ENCODE data around the gene ARMC2. TPM values are rescaled to one million over a fixed set of nuclear protein-coding genes. Genes with fewer than 3 reads are reported as not detected.
A peak's percentile ranks its signal among the peaks of the same experiment; 100 is the strongest.
"Not testable (repeated sequence)": the region's sequence is repeated elsewhere in the genome, so short reads cannot be mapped to it uniquely, and the experiment has no call there.

ARMC2 gene
- total RNA-seq, 2 experiments from 2014 or later, result 4.4 to 7.9 TPM

DNA sequence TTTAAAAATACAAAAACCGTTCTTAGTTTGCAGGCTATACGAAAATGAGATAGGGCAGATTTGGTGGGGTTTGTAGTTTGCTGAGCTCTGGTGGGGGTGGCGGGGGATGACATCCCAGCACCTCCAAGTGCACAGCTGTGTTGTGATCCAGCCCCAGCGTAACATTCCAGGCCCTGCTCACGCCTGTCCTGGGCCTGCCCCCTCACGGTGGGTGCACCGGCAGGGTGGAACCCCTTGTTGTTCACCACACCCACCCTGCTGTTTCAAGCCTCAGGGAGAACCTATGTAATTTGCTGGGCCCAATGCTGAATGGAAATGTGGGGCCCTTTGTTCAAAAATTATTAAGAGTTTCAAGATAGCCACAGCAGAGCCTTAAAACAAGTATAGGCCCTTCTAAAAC, 25.0 kb downstream of the ARMC2 start:
- H3K4me3 Mint-ChIP-seq, result no peak overlapping the region
- POLR2A ChIA-PET, result interaction anchor here (0.8 to 2.6 kb wide), 5 partner anchors 11 to 315 kb away, joined by 3 to 39 read pairs (median 6); no protein-coding TSS in a partner anchor
- H3K4me1 Mint-ChIP-seq (ENCODE audit: low read depth), result peaks cover 44% of the 10 kb centered on the region
- no peak for DNase-seq
- CTCF ChIA-PET, result interaction anchor here (1.1 to 1.5 kb wide), 3 partner anchors 9 to 200 kb away, joined by 3 read pairs; no protein-coding TSS in a partner anchor
- peaks cover 29% of the 10 kb centered on the region for H3K36me3 Mint-ChIP-seq
- H3K9me3 Mint-ChIP-seq, result no peaks in the 10 kb centered on the region
- H3K27me3 Mint-ChIP-seq, result peaks cover 2% of the 10 kb centered on the region
- intact Hi-C loops (cut with micrococcal nuclease), result no loop called here
- H3K27ac Mint-ChIP-seq, result peak overlapping the region; percentile 91

DNA sequence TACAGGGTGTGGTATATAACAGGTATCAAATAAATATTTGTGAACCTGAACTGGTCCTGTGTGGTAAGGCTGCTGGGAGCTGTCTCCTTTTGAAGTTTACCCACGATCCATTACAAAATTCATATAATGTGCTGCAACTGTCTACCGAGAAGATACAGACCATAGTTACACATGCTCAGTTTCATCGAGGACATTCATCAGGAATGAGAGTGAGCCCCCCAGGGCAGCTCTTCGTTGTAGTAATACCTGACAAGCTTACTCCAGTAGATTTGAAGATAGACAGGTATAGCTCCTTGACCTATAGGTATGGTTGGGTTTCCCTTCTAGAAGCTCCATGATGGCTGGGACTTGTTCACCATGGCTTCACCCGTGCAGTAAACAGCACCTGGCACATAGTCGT, 25.7 kb downstream of the ARMC2 start:
- H3K27ac Mint-ChIP-seq, result peak overlapping the region; percentile 91
- H3K4me3 Mint-ChIP-seq, result peak overlapping the region; percentile 65
- H3K36me3 Mint-ChIP-seq, result peaks cover 31% of the 10 kb centered on the region
- intact Hi-C loops (cut with micrococcal nuclease), result loop anchor here (1.0 to 2.0 kb wide), 10 partner anchors 9 to 429 kb away; partner anchors contain the start of gene ARMC2
- peaks cover 46% of the 10 kb centered on the region for H3K4me1 Mint-ChIP-seq (ENCODE audit: low read depth)
- ChIA-PET CTCF (interaction anchor here (0.7 to 1.3 kb wide), 7 partner anchors 8 to 400 kb away, joined by 3 to 4 read pairs (median 3); no protein-coding TSS in a partner anchor), POLR2A (interaction anchor here (0.8 to 2.6 kb wide), 5 partner anchors 10 to 315 kb away, joined by 3 to 39 read pairs (median 6); no protein-coding TSS in a partner anchor)
- no peaks in the 10 kb centered on the region for H3K9me3 Mint-ChIP-seq
- DNase-seq, result no peak
- peaks cover 2% of the 10 kb centered on the region for H3K27me3 Mint-ChIP-seq

DNA sequence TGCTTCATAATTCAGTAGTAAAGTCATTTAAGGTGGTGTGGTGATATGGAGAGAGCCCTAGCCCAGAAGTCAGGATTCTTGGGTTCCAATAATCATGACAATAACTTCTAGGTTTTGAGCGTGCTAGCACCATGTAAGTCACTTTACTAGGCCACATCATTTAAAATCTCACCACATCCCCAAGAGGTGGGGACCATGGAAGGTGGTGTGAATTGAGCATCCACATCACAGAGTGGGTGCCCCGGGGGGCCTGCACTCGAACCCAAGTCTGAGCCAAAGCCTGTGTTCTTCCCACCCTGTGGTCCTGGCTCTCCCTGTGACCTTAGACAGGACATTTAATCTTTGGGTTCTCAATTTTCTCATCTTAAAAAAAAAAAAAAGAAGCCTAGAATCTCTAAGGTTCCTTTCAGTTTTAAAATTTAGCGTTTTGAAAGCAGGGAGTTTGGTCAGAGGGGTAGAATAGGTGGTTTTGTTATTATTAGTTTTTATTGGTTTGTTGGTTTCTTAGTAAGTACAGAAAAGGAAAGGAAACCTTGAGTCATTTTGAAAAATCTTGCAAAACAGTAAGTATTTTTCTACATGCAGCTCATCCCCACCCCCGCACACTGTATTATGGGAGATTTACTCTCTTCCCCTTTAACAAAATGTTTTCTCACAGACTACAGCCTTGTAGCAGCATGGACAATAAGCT, 26.4 kb downstream of the ARMC2 start:
- ChIA-PET POLR2A (interaction anchor here (0.6 to 2.6 kb wide), 8 partner anchors 9 to 904 kb away, joined by 3 to 39 read pairs (median 4); partner anchors contain the start of gene ARMC2), CTCF (interaction anchor here (0.7 to 1.3 kb wide), 6 partner anchors 9 to 401 kb away, joined by 3 to 6 read pairs (median 4); no protein-coding TSS in a partner anchor)
- H3K27me3 Mint-ChIP-seq, result peaks cover 2% of the 10 kb centered on the region
- peaks cover 46% of the 10 kb centered on the region for H3K4me1 Mint-ChIP-seq (ENCODE audit: low read depth)
- H3K27ac Mint-ChIP-seq, result peak overlapping the region; percentile 91
- H3K4me3 Mint-ChIP-seq, result peak overlapping the region; percentile 65
- peak; percentile 73 for DNase-seq
- H3K9me3 Mint-ChIP-seq, result no peaks in the 10 kb centered on the region
- intact Hi-C loops (cut with micrococcal nuclease), result loop anchor here (1.0 to 2.0 kb wide), 10 partner anchors 9 to 430 kb away; partner anchors contain the start of gene ARMC2
- H3K36me3 Mint-ChIP-seq, result peaks cover 34% of the 10 kb centered on the region

DNA sequence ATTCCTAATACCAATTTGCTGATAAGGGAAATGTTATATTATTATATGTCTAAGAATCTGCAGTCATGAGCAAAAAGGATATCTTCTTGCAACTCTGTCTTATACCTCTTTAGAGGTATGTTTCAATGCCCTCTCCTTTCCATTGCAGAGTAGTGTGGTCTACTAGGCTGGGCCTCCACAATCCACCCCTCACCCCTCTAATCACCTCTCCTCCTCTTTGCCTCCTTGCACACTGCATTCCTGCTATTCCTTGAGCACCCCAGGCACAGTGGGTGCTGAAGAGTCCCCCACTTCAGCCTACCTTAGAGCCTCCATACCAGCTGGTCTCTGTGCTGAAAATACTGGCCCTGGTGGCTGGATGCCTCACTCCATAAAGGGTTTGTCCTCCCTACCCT, 26.9 kb downstream of the ARMC2 start:
- ChIA-PET POLR2A (interaction anchor here (0.6 to 2.6 kb wide), 7 partner anchors 9 to 904 kb away, joined by 3 to 39 read pairs (median 5); partner anchors contain the start of gene ARMC2), CTCF (interaction anchor here (0.8 to 1.3 kb wide), 4 partner anchors 8 to 45 kb away, joined by 3 to 6 read pairs (median 4); no protein-coding TSS in a partner anchor)
- peak overlapping the region; percentile 91 for H3K27ac Mint-ChIP-seq
- H3K9me3 Mint-ChIP-seq, result no peaks in the 10 kb centered on the region
- peaks cover 38% of the 10 kb centered on the region for H3K36me3 Mint-ChIP-seq
- peak overlapping the region; percentile 65 for H3K4me3 Mint-ChIP-seq
- H3K4me1 Mint-ChIP-seq (ENCODE audit: low read depth), result peaks cover 47% of the 10 kb centered on the region
- intact Hi-C loops (cut with micrococcal nuclease), result loop anchor here (2.0 kb wide), 4 partner anchors 22 to 430 kb away; no protein-coding TSS in a partner anchor
- DNase-seq, result no peak
- peaks cover 2% of the 10 kb centered on the region for H3K27me3 Mint-ChIP-seq

DNA sequence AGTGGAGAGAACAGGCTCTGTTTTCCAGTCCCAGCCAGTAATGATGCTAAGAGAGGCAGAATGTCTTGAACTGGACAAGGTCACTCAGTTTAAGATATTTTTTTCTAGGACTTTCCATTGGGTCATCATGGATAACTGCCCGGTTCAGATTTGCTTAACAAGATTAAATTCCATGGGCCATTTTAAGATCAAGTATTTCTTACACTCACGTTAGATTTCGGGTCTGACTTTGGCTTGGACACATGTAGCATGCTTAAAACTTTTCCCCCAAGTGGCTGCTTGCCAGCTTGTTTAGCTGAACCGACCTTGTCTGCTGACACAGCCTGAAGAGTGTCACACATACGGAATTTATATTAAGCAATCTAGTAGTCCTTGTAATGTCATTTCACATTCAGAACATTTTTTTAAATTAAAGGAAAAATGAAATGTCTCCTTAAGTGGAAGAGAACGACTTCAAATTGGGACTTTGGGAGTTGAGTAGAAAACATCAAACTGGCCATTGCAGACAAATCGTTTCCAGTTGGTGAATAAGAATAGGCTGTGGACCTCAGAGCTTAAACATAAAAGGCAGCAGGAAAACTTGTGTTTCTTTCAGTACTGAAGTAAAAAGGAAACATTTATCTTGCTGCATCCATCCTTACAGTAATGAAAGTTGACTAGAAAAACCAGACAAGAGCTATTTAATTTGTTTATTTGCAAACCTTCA, 29.0 kb downstream of the ARMC2 start:
- Mint-ChIP-seq H3K36me3 (peaks cover 35% of the 10 kb centered on the region), H3K27me3 (peaks cover 2% of the 10 kb centered on the region), H3K4me3 (no peak overlapping the region), H3K9me3 (peaks cover 5% of the 10 kb centered on the region), H3K27ac (no peak overlapping the region), H3K4me1 (ENCODE audit: low read depth) (peaks cover 43% of the 10 kb centered on the region)
- POLR2A ChIA-PET, result no interaction called here
- DNase-seq, result no peak
- intact Hi-C loops (cut with micrococcal nuclease), result no loop called here
- CTCF ChIA-PET, result interaction anchor here (0.8 kb wide), 1 partner anchor 16 kb away, joined by 3 read pairs; no protein-coding TSS in a partner anchor

DNA sequence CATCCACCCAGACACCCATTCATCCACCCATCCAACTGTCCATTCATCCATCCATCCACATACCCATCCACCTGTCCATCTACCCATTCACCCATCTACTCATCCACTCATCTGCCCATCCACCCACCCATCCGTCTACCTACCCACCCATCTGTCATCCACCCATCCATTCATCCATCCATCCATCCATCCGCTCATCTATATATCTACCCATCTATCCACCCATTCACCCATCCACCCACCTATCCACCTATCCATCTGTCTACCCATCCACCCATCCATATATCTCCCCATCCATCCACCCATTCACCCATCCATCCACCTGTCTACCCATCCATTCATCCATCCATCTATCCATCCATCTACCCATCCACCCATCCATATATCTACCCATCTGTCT, 30.7 kb downstream of the ARMC2 start:
- Mint-ChIP-seq H3K27ac (no peak overlapping the region), H3K9me3 (peaks cover 15% of the 10 kb centered on the region), H3K36me3 (peaks cover 39% of the 10 kb centered on the region), H3K27me3 (no peaks in the 10 kb centered on the region), H3K4me1 (ENCODE audit: low read depth) (peaks cover 43% of the 10 kb centered on the region), H3K4me3 (no peak overlapping the region)
- DNase-seq, result no peak
- ChIA-PET POLR2A (no interaction called here), CTCF (no interaction called here)
- intact Hi-C loops (cut with micrococcal nuclease), result no loop called here

DNA sequence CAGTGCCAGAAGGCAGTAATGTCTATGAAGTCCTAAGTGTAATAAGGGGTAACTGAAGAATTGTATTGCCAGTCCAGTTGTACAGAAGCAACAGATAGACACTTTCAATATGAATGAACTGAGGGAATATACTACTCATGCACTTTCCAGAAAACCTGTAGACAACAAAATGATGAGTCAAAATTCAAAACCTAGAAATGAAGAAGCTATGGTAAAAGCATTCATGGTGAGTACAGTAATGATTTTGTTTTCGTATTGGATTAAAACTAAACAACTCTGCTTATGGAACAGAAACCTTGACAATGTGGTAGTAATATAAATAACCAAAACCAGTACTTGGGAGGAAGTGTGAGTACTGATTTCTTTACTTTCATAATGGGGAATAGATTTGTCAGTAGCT, 35.0 kb downstream of the ARMC2 start:
- POLR2A ChIA-PET, result interaction anchor here (0.7 to 3.7 kb wide), 7 partner anchors 9 to 323 kb away, joined by 3 to 39 read pairs (median 4); partner anchors contain the start of gene FOXO3
- no peak for DNase-seq
- peak overlapping the region; percentile 73 for H3K27ac Mint-ChIP-seq

DNA sequence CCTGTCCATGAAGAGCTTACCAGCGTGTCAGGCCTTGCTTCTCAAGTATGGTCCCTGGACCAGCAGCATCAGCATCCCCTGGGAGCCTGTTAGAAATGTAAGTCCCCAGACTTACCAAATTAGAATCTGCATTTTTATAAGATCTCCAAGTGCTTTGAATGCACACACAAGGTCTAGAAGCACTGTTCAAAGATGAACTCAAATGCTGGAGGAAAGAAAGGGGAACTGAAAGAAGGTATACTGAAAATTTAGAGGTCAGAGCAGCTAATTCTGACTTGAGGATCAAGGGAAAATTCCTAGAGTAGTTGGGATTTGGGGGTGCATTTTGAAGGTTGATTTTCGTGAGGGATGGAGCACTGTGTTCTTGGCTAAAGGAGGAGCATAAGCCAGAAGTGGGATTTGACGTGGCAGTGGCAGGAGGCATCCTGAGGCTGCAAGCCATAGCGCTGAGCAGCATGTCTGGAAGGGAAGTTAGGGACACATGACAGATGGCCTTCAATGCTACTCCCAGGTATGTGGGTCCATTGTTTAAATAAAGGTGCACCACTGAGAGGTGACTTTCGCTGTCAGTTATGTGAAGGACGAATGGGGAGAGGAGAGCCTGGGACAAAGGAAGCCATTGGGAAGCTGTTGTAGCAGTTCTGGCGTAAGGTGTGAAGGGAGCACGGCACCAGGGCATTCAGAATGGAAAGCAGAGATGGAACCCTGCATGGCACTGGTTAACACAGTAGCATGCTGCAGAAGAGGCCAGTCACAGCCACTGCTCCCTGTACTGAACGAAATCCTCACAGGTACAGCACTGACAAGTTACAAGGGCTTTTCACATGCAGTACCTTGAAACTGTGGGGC, 36.2 kb downstream of the ARMC2 start:
- Mint-ChIP-seq H3K27ac (peak overlapping the region; percentile 9), H3K36me3 (peaks cover 20% of the 10 kb centered on the region), H3K4me3 (no peak overlapping the region), H3K4me1 (ENCODE audit: low read depth) (peaks cover 35% of the 10 kb centered on the region), H3K27me3 (peaks cover 6% of the 10 kb centered on the region), H3K9me3 (peaks cover 15% of the 10 kb centered on the region)
- ChIA-PET POLR2A (interaction anchor here (0.6 to 3.7 kb wide), 2 partner anchors 10 to 129 kb away, joined by 3 to 39 read pairs; no protein-coding TSS in a partner anchor), CTCF (interaction anchor here (1.0 to 2.8 kb wide), 5 partner anchors 10 to 343 kb away, joined by 3 to 12 read pairs (median 5); no protein-coding TSS in a partner anchor)
- intact Hi-C loops (cut with micrococcal nuclease), result loop anchor here (2.0 kb wide), 1 partner anchor 14 kb away; no protein-coding TSS in a partner anchor
- no peak for DNase-seq

More for the DNA sequence above, 35.0 kb downstream of the ARMC2 start:
- Mint-ChIP-seq H3K4me1 (ENCODE audit: low read depth) (peaks cover 38% of the 10 kb centered on the region), H3K4me3 (no peak overlapping the region), H3K9me3 (peaks cover 15% of the 10 kb centered on the region), H3K27me3 (peaks cover 6% of the 10 kb centered on the region), H3K36me3 (peaks cover 27% of the 10 kb centered on the region)
- intact Hi-C loops (cut with micrococcal nuclease), result loop anchor here (1.0 to 2.0 kb wide), 8 partner anchors 9 to 490 kb away; no protein-coding TSS in a partner anchor
- CTCF ChIA-PET, result interaction anchor here (0.6 to 2.8 kb wide), 7 partner anchors 8 to 342 kb away, joined by 3 to 12 read pairs (median 5); partner anchors contain the start of gene ARMC2

DNA sequence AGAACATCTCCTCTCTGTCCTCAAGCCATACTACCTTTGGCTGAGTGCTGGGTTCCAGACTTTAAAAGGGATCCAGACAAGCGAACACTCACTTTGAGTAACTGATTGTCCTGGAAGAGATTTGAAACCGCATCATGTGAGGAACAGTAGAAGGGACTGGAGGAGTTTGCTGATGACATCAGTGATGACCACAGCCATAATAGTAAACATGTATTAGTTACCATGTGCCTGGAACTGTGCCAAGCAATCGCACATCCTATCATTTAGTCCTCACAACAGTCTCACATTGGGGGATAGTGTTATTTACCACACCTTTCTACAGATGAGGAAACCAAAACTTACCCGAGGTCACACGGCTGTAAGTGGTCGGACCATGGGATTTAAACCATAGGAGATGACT, 39.8 kb downstream of the ARMC2 start:
- intact Hi-C loops (cut with micrococcal nuclease), result no loop called here
- peaks cover 15% of the 10 kb centered on the region for H3K4me1 Mint-ChIP-seq (ENCODE audit: low read depth)
- DNase-seq, result no peak
- no peak overlapping the region for H3K27ac Mint-ChIP-seq
- CTCF ChIA-PET, result interaction anchor here (1.2 kb wide), 1 partner anchor 90 kb away, joined by 4 read pairs; no protein-coding TSS in a partner anchor
- H3K4me3 Mint-ChIP-seq, result no peak overlapping the region
- H3K9me3 Mint-ChIP-seq, result peaks cover 2% of the 10 kb centered on the region
- POLR2A ChIA-PET, result no interaction called here
- H3K36me3 Mint-ChIP-seq, result peaks cover 6% of the 10 kb centered on the region
- peaks cover 6% of the 10 kb centered on the region for H3K27me3 Mint-ChIP-seq

DNA sequence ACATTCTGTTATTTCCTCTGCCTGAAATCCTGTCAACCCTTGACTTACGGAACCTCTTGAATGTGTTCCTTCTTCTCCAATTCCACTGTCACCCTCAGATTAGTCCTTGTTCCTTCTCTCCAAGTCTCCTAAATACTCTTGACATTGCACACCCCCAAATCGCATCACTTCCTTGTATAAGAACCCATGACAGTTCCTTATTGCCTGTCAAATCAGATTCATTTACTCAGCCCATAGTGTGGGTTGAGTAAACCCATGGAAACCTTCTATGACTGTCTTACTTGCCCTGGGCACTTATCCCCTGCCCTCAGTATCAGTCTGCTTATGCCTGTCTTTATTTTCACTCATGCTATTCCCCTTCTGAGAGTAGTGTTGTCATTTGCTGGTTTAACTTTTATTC, 40.5 kb downstream of the ARMC2 start:
- CTCF ChIA-PET, result interaction anchor here (0.7 to 1.2 kb wide), 2 partner anchors 91 to 347 kb away, joined by 4 read pairs; no protein-coding TSS in a partner anchor
- H3K9me3 Mint-ChIP-seq, result no peaks in the 10 kb centered on the region
- no peak overlapping the region for H3K27ac Mint-ChIP-seq
- H3K36me3 Mint-ChIP-seq, result peaks cover 6% of the 10 kb centered on the region
- no peak overlapping the region for H3K4me3 Mint-ChIP-seq
- intact Hi-C loops (cut with micrococcal nuclease), result no loop called here
- peaks cover 6% of the 10 kb centered on the region for H3K27me3 Mint-ChIP-seq
- no peak for DNase-seq
- POLR2A ChIA-PET, result no interaction called here
- H3K4me1 Mint-ChIP-seq (ENCODE audit: low read depth), result peaks cover 15% of the 10 kb centered on the region

DNA sequence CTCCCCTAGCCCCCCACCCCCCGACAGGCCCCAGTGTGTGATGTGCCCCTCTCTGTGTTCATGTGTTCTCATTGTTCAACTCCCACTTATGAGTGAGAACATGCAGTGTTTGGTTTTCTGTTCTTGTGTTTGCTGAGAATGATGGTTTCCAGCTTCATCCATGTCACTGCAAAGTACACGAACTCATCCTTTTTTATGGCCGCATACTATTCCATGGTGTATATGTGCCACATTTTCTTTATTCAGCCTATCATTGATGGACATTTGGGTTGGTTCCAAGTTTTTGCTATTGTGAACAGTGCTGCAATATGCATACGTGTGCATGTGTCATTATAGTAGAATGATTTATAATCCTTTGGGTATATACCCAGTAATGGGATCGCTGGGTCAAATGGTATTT, 42.7 kb downstream of the ARMC2 start:
- H3K27me3 Mint-ChIP-seq; H3K27ac Mint-ChIP-seq; intact Hi-C loops (cut with micrococcal nuclease); DNase-seq; H3K4me3 Mint-ChIP-seq; H3K9me3 Mint-ChIP-seq; H3K36me3 Mint-ChIP-seq; POLR2A ChIA-PET: not testable (repeated sequence)
- H3K4me1 Mint-ChIP-seq (ENCODE audit: low read depth), result peaks cover 10% of the 10 kb centered on the region
- CTCF ChIA-PET, result interaction anchor here (2.2 kb wide), 1 partner anchor 349 kb away, joined by 8 read pairs; no protein-coding TSS in a partner anchor
